ENCODE data around the gene CARD10.

The CARD10 gene

DNA sequence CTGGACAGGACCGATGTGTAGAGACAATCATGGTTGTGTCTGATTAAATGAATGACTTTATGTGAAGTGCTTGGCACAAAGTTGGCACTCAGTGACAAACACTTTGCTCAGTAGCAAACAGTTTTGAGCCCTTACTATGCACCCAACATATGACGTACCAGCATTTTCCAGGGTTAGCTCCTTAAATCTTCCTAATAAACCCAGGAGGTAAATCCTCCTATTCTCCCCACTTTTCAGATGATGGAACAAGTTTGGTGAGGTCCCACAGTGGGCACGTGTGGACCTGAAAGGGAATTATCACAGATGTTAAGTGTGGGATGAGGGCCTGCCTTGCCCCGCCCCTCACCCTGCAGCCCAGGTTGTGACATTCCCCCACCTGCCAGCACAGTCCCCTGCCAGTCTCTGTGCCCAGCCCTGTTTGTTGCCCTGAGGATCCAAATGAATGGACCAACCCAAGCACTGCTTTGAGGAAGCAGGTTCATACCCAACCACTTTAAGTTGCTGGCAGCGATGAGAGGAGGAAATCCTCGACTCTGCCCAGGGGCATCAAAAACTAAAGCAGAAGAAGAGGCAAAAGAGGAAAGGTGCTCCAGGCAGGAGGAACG lies 6.6 kb upstream of the CARD10 start:
- Histone ChIP-seq H3K9me3 (ENCODE audit: control insufficient read depth in 2 of 2, low read length in 2 of 2) (no peaks in the 10 kb centered on the region), H3K4me1 (ENCODE audit: control insufficient read depth, insufficient read depth, low read length) (peaks cover 5% of the 10 kb centered on the region), H3K27ac (ENCODE audit: low read length) (no peak overlapping the region), H3K4me3 (ENCODE audit: low read length in 2 of 2) (no peak overlapping the region), H3K36me3 (ENCODE audit: control insufficient read depth in 2 of 2, insufficient read depth in 2 of 2, low read length in 2 of 2) (no peaks in the 10 kb centered on the region), H3K27me3 (ENCODE audit: control insufficient read depth in 1 of 2, insufficient read depth in 2 of 2, low read length in 2 of 2) (peaks cover 11 to 15% of the 10 kb centered on the region in 2 donors), H3K9ac (ENCODE audit: low read length in 2 of 2) (no peak overlapping the region)

DNA sequence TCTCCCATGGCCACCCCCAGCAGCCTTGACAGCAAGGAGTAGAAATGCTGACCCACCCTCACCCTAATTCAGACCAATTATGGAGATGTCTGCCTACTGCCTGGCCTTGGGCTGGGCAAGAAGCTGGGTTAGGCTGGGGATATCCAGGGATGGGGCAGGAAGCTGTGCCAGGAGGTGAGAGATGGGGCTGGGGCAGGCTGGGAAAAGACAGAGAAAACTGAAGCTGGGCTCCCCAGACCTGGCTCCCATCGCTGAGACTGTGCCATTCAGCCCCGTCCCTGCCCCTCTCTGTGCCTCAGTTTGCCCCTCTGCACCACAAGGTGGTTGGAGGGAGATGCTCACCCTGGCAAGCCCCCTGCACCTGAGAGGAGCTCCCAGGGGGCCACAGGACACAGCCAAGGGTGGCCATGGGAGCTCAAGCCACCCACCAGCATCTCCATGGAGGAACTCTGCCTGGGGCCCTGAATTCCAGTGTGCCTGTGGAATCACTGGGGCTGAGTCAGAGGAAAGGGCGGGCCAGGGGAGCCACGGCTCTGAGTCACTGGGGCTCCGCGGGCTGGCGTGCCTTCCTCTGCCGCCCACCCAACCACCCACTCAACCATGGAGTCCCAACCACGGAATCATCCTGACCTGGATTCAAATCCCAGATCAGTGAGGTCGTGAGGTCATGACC lies 6.0 kb upstream of the CARD10 start:
- Histone ChIP-seq H3K4me3 (ENCODE audit: low read length in 2 of 2) (no peak overlapping the region), H3K4me1 (ENCODE audit: control insufficient read depth, insufficient read depth, low read length) (peaks cover 5% of the 10 kb centered on the region), H3K27ac (ENCODE audit: low read length) (no peak overlapping the region), H3K27me3 (ENCODE audit: control insufficient read depth in 1 of 2, insufficient read depth in 2 of 2, low read length in 2 of 2) (peaks cover 15 to 17% of the 10 kb centered on the region in 2 donors), H3K9me3 (ENCODE audit: control insufficient read depth in 2 of 2, low read length in 2 of 2) (no peaks in the 10 kb centered on the region), H3K36me3 (ENCODE audit: control insufficient read depth in 2 of 2, insufficient read depth in 2 of 2, low read length in 2 of 2) (no peaks in the 10 kb centered on the region), H3K9ac (ENCODE audit: low read length in 2 of 2) (no peak overlapping the region)

GRCh38 chr22:37522482-37522881 lies 3.3 kb upstream of the CARD10 start:
- no peak overlapping the region for H3K4me3 ChIP-seq (ENCODE audit: low read length in 2 of 2)
- H3K36me3 ChIP-seq (ENCODE audit: control insufficient read depth in 2 of 2, insufficient read depth in 2 of 2, low read length in 2 of 2), result no peaks in the 10 kb centered on the region
- no peak overlapping the region for H3K27ac ChIP-seq (ENCODE audit: low read length)
- no peak overlapping the region for H3K9ac ChIP-seq (ENCODE audit: low read length in 2 of 2)
- peaks cover 16% of the 10 kb centered on the region for H3K4me1 ChIP-seq (ENCODE audit: control insufficient read depth, insufficient read depth, low read length)
- H3K27me3 ChIP-seq (ENCODE audit: control insufficient read depth in 1 of 2, insufficient read depth in 2 of 2, low read length in 2 of 2), result peaks cover 29 to 37% of the 10 kb centered on the region in 2 donors
- no peaks in the 10 kb centered on the region for H3K9me3 ChIP-seq (ENCODE audit: control insufficient read depth in 2 of 2, low read length in 2 of 2)

DNA sequence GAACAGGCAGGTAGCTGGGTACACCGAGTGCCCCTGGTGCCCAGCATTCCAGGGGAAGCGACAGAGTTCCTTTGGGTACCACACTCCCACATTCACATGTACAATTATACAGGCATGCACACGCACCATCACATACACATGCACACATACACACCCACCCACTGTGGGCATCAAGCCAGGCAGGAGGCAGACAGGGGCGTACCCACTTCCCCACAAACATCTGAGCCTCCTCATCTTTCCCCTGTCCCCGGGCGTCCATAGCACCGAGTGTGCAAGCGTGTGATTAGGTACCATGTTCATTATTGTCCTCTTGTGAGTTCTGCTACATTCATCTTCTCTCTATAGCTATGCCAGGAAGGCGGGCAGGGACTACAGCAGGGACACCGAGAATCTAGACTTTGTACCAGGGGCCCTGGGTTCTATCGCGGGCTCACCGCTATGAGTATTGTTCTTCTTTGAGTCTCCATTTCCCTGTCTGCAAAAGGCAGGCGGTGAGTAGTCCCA lies 2.1 kb upstream of the CARD10 start:
- Histone ChIP-seq H3K27ac (ENCODE audit: low read length) (no peak overlapping the region), H3K27me3 (ENCODE audit: control insufficient read depth in 1 of 2, insufficient read depth in 2 of 2, low read length in 2 of 2) (peaks cover 29 to 37% of the 10 kb centered on the region in 2 donors), H3K36me3 (ENCODE audit: control insufficient read depth in 2 of 2, insufficient read depth in 2 of 2, low read length in 2 of 2) (no peaks in the 10 kb centered on the region), H3K4me3 (ENCODE audit: low read length in 2 of 2) (no peak overlapping the region), H3K9me3 (ENCODE audit: control insufficient read depth in 2 of 2, low read length in 2 of 2) (no peaks in the 10 kb centered on the region), H3K9ac (ENCODE audit: low read length in 2 of 2) (no peak overlapping the region), H3K4me1 (ENCODE audit: control insufficient read depth, insufficient read depth, low read length) (peaks cover 16% of the 10 kb centered on the region)

GRCh38 chr22:37520776-37521191 lies 1.6 kb upstream of the CARD10 start:
- no peak overlapping the region for H3K4me3 ChIP-seq (ENCODE audit: low read length in 2 of 2)
- H3K27me3 ChIP-seq (ENCODE audit: control insufficient read depth in 1 of 2, insufficient read depth in 2 of 2, low read length in 2 of 2), result peaks cover 29 to 37% of the 10 kb centered on the region in 2 donors
- no peaks in the 10 kb centered on the region for H3K9me3 ChIP-seq (ENCODE audit: control insufficient read depth in 2 of 2, low read length in 2 of 2)
- peaks cover 16% of the 10 kb centered on the region for H3K4me1 ChIP-seq (ENCODE audit: control insufficient read depth, insufficient read depth, low read length)
- no peaks in the 10 kb centered on the region for H3K36me3 ChIP-seq (ENCODE audit: control insufficient read depth in 2 of 2, insufficient read depth in 2 of 2, low read length in 2 of 2)
- H3K9ac ChIP-seq (ENCODE audit: low read length in 2 of 2), result no peak overlapping the region
- H3K27ac ChIP-seq (ENCODE audit: low read length), result no peak overlapping the region

DNA sequence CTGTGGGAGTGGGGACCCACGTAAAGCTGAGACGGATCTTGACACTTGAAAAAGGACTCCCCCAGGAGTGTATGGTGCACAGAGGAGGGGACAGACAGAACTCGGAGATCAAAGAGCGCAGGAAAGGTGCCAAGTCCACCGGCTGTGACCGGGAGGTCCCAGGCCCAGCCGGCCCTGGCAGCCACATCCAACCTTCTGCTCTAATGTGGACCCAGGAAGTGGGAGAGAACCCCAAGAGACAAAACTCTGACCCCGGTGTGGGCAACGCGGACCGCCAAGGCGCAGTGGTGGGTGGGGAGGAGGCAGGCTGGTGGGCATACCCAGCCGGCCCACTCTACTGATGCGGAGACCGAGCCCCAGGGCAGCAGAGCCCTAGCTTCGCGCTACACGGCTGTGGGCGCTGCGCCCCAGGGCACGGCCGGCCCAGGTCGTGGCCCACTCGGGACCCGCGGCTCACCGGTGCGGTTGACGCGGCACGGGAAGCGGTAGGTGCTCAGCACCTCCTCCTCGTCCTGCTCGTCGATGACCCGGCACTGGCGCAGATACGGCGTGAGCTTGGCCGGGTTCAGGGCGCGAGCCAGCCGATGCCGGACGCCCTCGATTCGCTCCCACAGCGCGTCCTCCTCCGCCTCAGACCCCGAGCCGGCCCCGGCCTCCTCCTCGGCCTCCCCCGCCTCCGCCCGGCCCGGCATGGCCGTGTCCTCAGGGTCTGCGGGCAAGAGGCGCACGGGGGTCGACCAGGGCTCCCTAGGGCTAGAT lies 527 bp downstream of the CARD10 start:
- H3K9ac ChIP-seq (ENCODE audit: low read length in 2 of 2), result no peak overlapping the region
- no peaks in the 10 kb centered on the region for H3K9me3 ChIP-seq (ENCODE audit: control insufficient read depth in 2 of 2, low read length in 2 of 2)
- H3K27ac ChIP-seq (ENCODE audit: low read length), result no peak overlapping the region

DNA sequence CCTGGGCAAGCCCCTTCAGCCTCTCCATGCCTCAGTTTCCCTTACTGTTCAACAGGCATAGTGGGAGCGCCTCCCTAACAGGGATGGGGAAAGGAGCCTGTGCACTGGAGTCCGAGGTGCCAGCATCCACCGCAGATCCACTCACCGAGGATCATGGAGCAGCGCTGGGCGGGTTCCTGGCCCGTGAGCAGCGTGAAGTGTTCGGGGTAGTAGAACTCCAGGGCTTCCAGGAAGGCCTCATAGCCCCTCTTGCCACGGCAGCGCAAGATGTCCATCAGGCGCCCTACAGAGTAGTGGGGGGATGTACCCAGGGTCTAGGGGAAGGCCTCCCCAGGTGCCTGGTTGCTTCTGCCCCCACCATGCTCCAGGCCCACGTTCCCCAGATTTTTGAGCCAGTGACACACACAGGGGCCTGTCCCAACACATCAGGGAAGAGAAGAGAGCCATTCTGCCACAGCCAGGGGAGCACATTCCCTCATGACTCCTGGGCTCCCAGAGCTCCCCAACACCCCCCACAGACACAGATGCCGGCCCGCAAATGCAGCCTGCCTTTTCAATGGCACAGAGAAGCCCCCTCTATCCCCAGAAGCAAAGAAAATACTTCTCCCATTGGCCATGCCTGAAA lies 1.3 kb downstream of the CARD10 start:
- no peak overlapping the region for H3K27ac ChIP-seq (ENCODE audit: low read length)
- H3K9ac ChIP-seq (ENCODE audit: low read length in 2 of 2), result no peak overlapping the region
- peak overlapping the region; percentile 35 to 62 for H3K4me3 ChIP-seq (ENCODE audit: low read length in 2 of 2)
- no peaks in the 10 kb centered on the region for H3K9me3 ChIP-seq (ENCODE audit: control insufficient read depth in 2 of 2, low read length in 2 of 2)
- peaks cover 11% of the 10 kb centered on the region for H3K4me1 ChIP-seq (ENCODE audit: control insufficient read depth, insufficient read depth, low read length)
- no peaks in the 10 kb centered on the region for H3K36me3 ChIP-seq (ENCODE audit: control insufficient read depth in 2 of 2, insufficient read depth in 2 of 2, low read length in 2 of 2)
- H3K27me3 ChIP-seq (ENCODE audit: control insufficient read depth in 1 of 2, insufficient read depth in 2 of 2, low read length in 2 of 2), result peaks cover 29 to 37% of the 10 kb centered on the region in 2 donors

More for the DNA sequence above, 527 bp downstream of the CARD10 start:
- no peaks in the 10 kb centered on the region for H3K36me3 ChIP-seq (ENCODE audit: control insufficient read depth in 2 of 2, insufficient read depth in 2 of 2, low read length in 2 of 2)
- H3K4me1 ChIP-seq (ENCODE audit: control insufficient read depth, insufficient read depth, low read length), result peaks cover 11% of the 10 kb centered on the region
- H3K27me3 ChIP-seq (ENCODE audit: control insufficient read depth in 1 of 2, insufficient read depth in 2 of 2, low read length in 2 of 2), result peaks cover 29 to 37% of the 10 kb centered on the region in 2 donors
- H3K4me3 ChIP-seq (ENCODE audit: low read length in 2 of 2), result peak overlapping the region; percentile 35 to 62

DNA sequence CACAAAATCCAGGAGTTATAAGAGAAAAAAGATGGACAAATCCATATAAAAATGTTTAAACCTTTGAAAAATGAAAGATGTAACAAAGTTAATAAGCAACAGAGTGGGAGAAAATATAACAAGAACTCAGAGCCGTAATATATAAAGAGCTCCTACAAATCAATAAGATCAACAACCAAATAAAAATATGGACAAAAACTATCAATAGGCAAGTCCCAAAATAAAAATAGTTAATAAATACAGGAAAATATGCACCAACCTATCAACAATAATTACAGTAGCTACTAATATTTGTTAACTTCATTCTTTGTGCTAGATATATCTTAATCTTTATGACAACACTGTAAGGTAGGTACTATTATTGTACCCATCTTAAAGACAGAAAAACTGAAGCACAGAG lies 2.8 kb downstream of the CARD10 start:
- Histone ChIP-seq H3K4me3 (ENCODE audit: low read length in 2 of 2) (no peak overlapping the region), H3K27me3 (ENCODE audit: control insufficient read depth in 1 of 2, insufficient read depth in 2 of 2, low read length in 2 of 2) (peaks cover 23 to 29% of the 10 kb centered on the region in 2 donors), H3K27ac (ENCODE audit: low read length) (no peak overlapping the region), H3K9ac (ENCODE audit: low read length in 2 of 2) (no peak overlapping the region), H3K9me3 (ENCODE audit: control insufficient read depth in 2 of 2, low read length in 2 of 2) (no peaks in the 10 kb centered on the region), H3K36me3 (ENCODE audit: control insufficient read depth in 2 of 2, insufficient read depth in 2 of 2, low read length in 2 of 2) (no peaks in the 10 kb centered on the region), H3K4me1 (ENCODE audit: control insufficient read depth, insufficient read depth, low read length) (peaks cover 16% of the 10 kb centered on the region)

DNA sequence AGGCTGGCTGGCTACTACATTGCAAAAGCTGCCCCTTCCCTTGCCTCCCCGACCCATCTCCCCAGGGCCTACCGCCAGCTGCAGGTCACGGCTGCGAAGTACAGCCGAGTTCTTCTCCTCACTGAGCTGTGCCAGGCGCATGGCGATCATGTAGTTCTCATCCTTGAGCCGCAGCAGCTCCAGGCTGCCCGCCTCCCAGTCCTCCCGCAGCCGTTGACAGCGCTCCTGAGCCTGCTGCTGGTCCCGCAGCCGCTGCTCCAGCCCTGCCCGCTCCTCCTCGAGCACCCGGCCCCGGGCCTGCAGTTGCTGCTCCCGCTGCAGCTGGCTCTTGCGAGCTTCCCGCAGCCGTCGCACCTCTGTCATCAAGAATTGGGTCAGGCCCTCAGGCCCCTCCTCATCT lies 3.3 kb downstream of the CARD10 start:
- H3K4me1 ChIP-seq (ENCODE audit: control insufficient read depth, insufficient read depth, low read length), result peaks cover 16% of the 10 kb centered on the region

DNA sequence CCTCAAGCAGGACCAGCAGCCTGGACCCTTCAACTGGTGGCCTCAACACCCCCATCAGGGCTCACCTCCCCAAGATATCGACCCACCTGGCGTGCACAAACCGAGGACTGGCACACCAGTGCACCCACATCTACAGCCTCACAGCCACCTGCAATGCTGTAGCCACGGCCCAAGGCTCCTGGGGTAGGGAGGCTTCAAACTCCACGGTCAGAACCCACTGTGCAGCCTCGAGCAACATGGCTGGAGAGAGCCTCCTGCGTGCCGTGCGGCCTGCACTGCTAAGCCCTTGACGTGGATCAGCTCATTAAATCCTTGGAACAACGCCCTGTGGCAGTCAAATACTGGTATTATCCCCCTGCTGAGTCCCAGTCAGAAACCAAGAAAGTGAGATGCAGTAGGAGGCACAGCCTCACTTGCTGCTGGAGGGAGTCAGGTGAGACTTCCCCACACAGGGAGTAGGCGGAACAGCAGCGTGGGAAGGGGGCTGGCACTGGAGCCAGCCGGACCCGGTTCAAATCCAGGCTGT lies 4.6 kb downstream of the CARD10 start:
- H3K27ac ChIP-seq (ENCODE audit: low read length), result no peak overlapping the region
- H3K9ac ChIP-seq (ENCODE audit: low read length in 2 of 2), result no peak overlapping the region
- H3K9me3 ChIP-seq (ENCODE audit: control insufficient read depth in 2 of 2, low read length in 2 of 2), result no peaks in the 10 kb centered on the region
- H3K27me3 ChIP-seq (ENCODE audit: control insufficient read depth in 1 of 2, insufficient read depth in 2 of 2, low read length in 2 of 2), result peaks cover 13 to 21% of the 10 kb centered on the region in 2 donors
- H3K4me3 ChIP-seq (ENCODE audit: low read length in 2 of 2), result no peak overlapping the region
- no peaks in the 10 kb centered on the region for H3K36me3 ChIP-seq (ENCODE audit: control insufficient read depth in 2 of 2, insufficient read depth in 2 of 2, low read length in 2 of 2)
- peaks cover 12% of the 10 kb centered on the region for H3K4me1 ChIP-seq (ENCODE audit: control insufficient read depth, insufficient read depth, low read length)

More for the DNA sequence above, 3.3 kb downstream of the CARD10 start:
- no peaks in the 10 kb centered on the region for H3K36me3 ChIP-seq (ENCODE audit: control insufficient read depth in 2 of 2, insufficient read depth in 2 of 2, low read length in 2 of 2)
- H3K9me3 ChIP-seq (ENCODE audit: control insufficient read depth in 2 of 2, low read length in 2 of 2), result no peaks in the 10 kb centered on the region
- H3K27ac ChIP-seq (ENCODE audit: low read length), result no peak overlapping the region
- no peak overlapping the region for H3K4me3 ChIP-seq (ENCODE audit: low read length in 2 of 2)
- no peak overlapping the region for H3K9ac ChIP-seq (ENCODE audit: low read length in 2 of 2)
- peaks cover 19 to 27% of the 10 kb centered on the region in 2 donors for H3K27me3 ChIP-seq (ENCODE audit: control insufficient read depth in 1 of 2, insufficient read depth in 2 of 2, low read length in 2 of 2)
